SU-DHL-6 (cell line): Measurements from ENCODE around the gene CPT2.

Experiments used
- EZH2phosphoT487 ChIP-seq: fragments of 200-600 bp; sonication (generic), shearing (Covaris generic); conservative IDR thresholded peaks from 2 replicates; pipeline ENCODE4 v1.6.1; 2018; ENCODE audit warnings: mild to moderate bottlenecking, antibody characterized with exemption, low read length, moderate library complexity, mixed read lengths
- TF ChIP-seq, protein P1 (sequence below): fragments of 200-600 bp; sonication (generic); IDR thresholded peaks from one replicate; pipeline ENCODE4 v1.5.1; 2017; ENCODE audit warnings: antibody characterized with exemption, mild to moderate bottlenecking, low read length, moderate library complexity; ENCODE audit not compliant: insufficient read depth, poor library complexity, severe bottlenecking

- TF ChIP-seq, protein P1, sequence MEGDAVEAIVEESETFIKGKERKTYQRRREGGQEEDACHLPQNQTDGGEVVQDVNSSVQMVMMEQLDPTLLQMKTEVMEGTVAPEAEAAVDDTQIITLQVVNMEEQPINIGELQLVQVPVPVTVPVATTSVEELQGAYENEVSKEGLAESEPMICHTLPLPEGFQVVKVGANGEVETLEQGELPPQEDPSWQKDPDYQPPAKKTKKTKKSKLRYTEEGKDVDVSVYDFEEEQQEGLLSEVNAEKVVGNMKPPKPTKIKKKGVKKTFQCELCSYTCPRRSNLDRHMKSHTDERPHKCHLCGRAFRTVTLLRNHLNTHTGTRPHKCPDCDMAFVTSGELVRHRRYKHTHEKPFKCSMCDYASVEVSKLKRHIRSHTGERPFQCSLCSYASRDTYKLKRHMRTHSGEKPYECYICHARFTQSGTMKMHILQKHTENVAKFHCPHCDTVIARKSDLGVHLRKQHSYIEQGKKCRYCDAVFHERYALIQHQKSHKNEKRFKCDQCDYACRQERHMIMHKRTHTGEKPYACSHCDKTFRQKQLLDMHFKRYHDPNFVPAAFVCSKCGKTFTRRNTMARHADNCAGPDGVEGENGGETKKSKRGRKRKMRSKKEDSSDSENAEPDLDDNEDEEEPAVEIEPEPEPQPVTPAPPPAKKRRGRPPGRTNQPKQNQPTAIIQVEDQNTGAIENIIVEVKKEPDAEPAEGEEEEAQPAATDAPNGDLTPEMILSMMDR = no peak
- no peak for TF ChIP-seq EZH2phosphoT487
Observed at GRCh38 chr1:53257454-53258081, 60.9 kb downstream of the CPT2 start.
